SIG-M5 treated with dmso at 0.1 percent for 504 hours (cell line): ENCODE data around the gene LCT.

ENCODE experiments used
- DNase-seq: peaks from one replicate; lab custom pipeline; 2025; ENCODE audit not compliant: unreplicated experiment; lab: John Stamatoyannopoulos, UW

LCT gene

GRCh38 chr2:135743860-135744259 is 93.1 kb downstream of the LCT start:
- DNase-seq = no peak

DNA sequence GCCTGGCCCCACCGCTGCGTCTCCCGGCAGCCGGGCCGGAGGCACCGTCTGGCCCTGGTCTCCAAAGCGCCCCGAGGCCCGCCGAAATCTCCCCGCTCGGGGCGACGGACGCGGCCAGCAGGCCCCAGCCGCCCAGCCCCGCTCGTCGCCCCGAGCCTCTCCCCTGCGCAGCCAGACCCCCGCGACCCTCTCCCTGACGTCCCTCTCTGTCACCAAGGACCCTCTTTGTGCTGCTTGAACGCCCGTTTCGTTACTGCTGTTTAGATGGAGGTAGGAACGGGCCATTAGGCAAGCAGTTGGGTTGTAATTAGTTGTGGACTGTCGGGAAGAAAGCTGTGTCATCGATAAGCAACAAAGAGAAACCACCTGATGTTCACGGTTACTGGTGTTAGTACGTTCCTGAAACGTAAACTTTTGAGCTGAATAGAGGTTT is 94.6 kb downstream of the LCT start:
- peak; percentile 82 for DNase-seq

DNA sequence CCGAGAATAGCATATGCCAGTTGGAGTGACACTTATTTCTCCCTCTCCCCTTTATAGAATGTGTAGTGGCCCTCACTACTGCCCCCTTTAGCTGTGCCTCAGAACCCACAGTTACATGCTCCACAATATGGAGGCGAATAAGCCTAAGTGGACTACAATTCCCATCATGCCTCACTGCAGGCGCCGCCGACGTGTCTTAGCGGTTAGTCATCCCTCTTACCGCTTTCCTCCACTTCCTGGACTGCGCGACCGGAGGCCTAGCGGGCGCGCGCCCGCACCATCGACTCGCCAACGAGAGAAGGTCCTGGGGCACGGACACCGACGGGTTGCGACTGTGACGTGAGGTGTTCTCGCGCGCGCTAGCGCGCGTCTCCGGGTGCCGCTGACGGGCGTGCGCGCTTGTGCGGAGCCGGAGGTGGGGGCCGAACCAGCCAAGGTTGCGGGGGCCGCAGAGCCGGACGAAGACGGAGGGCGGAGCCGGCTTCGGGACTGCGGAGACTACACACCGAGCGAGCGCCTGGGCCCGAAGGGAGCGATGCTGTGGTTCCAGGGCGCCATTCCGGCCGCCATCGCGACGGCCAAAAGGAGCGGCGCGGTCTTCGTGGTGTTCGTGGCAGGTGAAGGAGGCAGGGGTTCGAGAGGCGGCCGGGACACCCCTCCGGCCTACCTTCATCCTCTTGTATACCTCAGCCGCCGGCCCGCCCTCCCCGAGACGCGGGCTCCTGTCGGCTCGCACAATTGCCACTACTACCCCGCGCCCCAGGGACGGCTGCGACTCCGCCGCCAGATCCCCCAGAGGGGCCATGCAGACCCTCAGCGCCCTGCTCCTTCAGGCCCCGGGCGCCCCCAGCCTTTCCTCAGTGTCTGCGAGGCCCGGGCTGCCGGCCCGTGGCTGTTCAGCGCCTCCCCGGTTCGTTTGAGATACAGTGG is 95.3 kb downstream of the LCT start, which contains the start of gene UBXN4:
Gene UBXN4 (plus strand): TSS at position 461 of the 930 bp plus-strand sequence. CDS start 75 bp downstream, at position 536.
- peak; percentile 99 for DNase-seq

GRCh38 chr2:135741043-135741394 is 96.0 kb downstream of the LCT start:
- no peak for DNase-seq

GRCh38 chr2:135740206-135740605 is 96.8 kb downstream of the LCT start:
- DNase-seq = no peak
